Keratinocyte (primary cell): ENCODE measurements around the gene NOLC1. TPM values are rescaled to one million over a fixed set of nuclear protein-coding genes. Genes with fewer than 3 reads are reported as not detected.

ENCODE experiments used
- DNase-seq: peaks from one replicate; pipeline ENCODE4 v3.0.0-alpha.2; 2011; ENCODE audit warnings: low read depth, missing footprints, low spot score
- FAIRE-seq: peaks from 2 replicates; lab custom pipeline; 2011; peaks lifted over from hg19 to GRCh38; lab: Jason Lieb, UNC
- H2AFZ ChIP-seq: 2 replicates; pipeline ENCODE4 v1.6.0; 2012; ENCODE audit warnings: low read length, control low read depth, inconsistent platforms; ENCODE audit not compliant: control insufficient read depth
- H3K27ac ChIP-seq: 2 replicates; pipeline ENCODE4 v1.5.1; 2011; ENCODE audit warnings: low read length; ENCODE audit not compliant: control insufficient read depth, insufficient read depth
- H3K27me3 ChIP-seq: 3 replicates; pipeline ENCODE4 v1.6.0; 2011; ENCODE audit warnings: low read length; ENCODE audit not compliant: control insufficient read depth, insufficient read depth; ENCODE audit errors: extremely low read depth
- H3K36me3 ChIP-seq, 2 experiments: 2 replicates in 1 of 2; 3 replicates in 1 of 2; pipeline ENCODE4 v1.5.1; 2011; ENCODE audit warnings: low read length in 2 of 2, mild to moderate bottlenecking in 1 of 2; ENCODE audit not compliant: control insufficient read depth in 2 of 2, insufficient read depth in 2 of 2; ENCODE audit errors: extremely low read depth in 1 of 2
- H3K4me1 ChIP-seq: 3 replicates; pipeline ENCODE4 v1.5.1; 2011; ENCODE audit warnings: low read length; ENCODE audit not compliant: control insufficient read depth, insufficient read depth; ENCODE audit errors: extremely low read depth
- H3K4me2 ChIP-seq: 3 replicates; pipeline ENCODE4 v1.6.0; 2011; ENCODE audit warnings: low read depth, low read length; ENCODE audit not compliant: control insufficient read depth, insufficient read depth; ENCODE audit errors: extremely low read depth
- H3K4me3 ChIP-seq, 3 experiments: fragments of 200-600 bp in 1 of 3; sonication (generic) in 1 of 3; 2 replicates in 2 of 3; 3 replicates in 1 of 3; pipeline ENCODE4 v1.5.1; 2011 to 2016; ENCODE audit warnings: low read length in 3 of 3, mild to moderate bottlenecking in 3 of 3, control low read depth in 2 of 3, inconsistent platforms in 1 of 3, low read depth in 1 of 3, mixed read lengths in 1 of 3, mixed run types in 1 of 3, moderate library complexity in 1 of 3; ENCODE audit not compliant: control insufficient read depth in 2 of 3, insufficient read depth in 2 of 3; ENCODE audit errors: extremely low read depth in 1 of 3
- H3K79me2 ChIP-seq: 2 replicates; pipeline ENCODE4 v1.6.0; 2012; ENCODE audit warnings: low read length; ENCODE audit not compliant: control insufficient read depth, insufficient read depth
- H3K9ac ChIP-seq: 3 replicates; pipeline ENCODE4 v1.6.0; 2011; ENCODE audit warnings: low read length; ENCODE audit not compliant: control insufficient read depth, insufficient read depth; ENCODE audit errors: extremely low read depth
- H3K9me1 ChIP-seq: 3 replicates; pipeline ENCODE4 v1.6.0; 2011; ENCODE audit warnings: low read length; ENCODE audit not compliant: control insufficient read depth, insufficient read depth; ENCODE audit errors: extremely low read depth
- H3K9me3 ChIP-seq: 2 replicates; pipeline ENCODE4 v1.5.1; 2012; ENCODE audit warnings: low read depth, low read length; ENCODE audit not compliant: control insufficient read depth
- H4K20me1 ChIP-seq: 3 replicates; pipeline ENCODE4 v1.6.0; 2011; ENCODE audit warnings: low read length; ENCODE audit not compliant: control insufficient read depth, insufficient read depth; ENCODE audit errors: extremely low read depth
- CTCF ChIP-seq, 3 experiments: IDR thresholded peaks in 1 of 3; conservative IDR thresholded peaks in 1 of 3; optimal IDR thresholded peaks in 1 of 3; 2 replicates in 2 of 3; 3 replicates in 1 of 3; pipeline versions ENCODE3 to v1.5.1; 2011; ENCODE audit warnings: low read length in 3 of 3, mild to moderate bottlenecking in 3 of 3, moderate library complexity in 2 of 3, control low read depth in 1 of 3, inconsistent platforms in 1 of 3; ENCODE audit not compliant: insufficient read depth in 2 of 3; ENCODE audit errors: extremely low read depth in 1 of 3
- EZH2 ChIP-seq: IDR thresholded peaks from one replicate; pipeline ENCODE4 v1.6.1; 2012; ENCODE audit warnings: inconsistent platforms, mild to moderate bottlenecking, low read length, moderate library complexity
- dilution Hi-C: fragments of 300-500 bp; cut with MboI; formaldehyde crosslinking; loops from one replicate; pipeline ENCODE4 v1.7.0; 2020; ENCODE audit warnings: low sequenced_read_pairs; ENCODE audit not compliant: extremely low pct_ligation_motif_present
- polyA plus RNA-seq, 5 experiments: library from polyadenylated mRNA; depleted of rRNA in 3 of 5; stranded (reverse) in 3 of 5; stranded (forward) in 1 of 5; unstranded in 1 of 5; fragments of >200 nt; gene quantifications; 1 replicate in 1 of 5; 2 replicates in 3 of 5; 3 replicates in 1 of 5; pipeline versions ENCODE4 v1.2.1 to v1.2.3, GENCODE V29; 2011 to 2012; ENCODE audit warnings: missing spikeins in 2 of 5, low read depth in 1 of 5, low replicate concordance in 1 of 5

Gene NOLC1
- polyA plus RNA-seq, 1 donor (not counting 4 experiments of a cell fraction or from before 2014, with no cell fraction given): 126 TPM

GRCh38 chr10:102208311-102209035, 56.3 kb downstream of the NOLC1 start:
- DNase-seq: no peak
- Histone ChIP-seq H3K9ac (no peak overlapping the region), H3K27ac (no peak overlapping the region), H4K20me1 (no peaks in the 10 kb centered on the region), H3K4me3 (no peak overlapping the region), H2AFZ (no peak overlapping the region), H3K9me3 (peaks cover 6% of the 10 kb centered on the region), H3K9me1 (no peaks in the 10 kb centered on the region), H3K27me3 (no peaks in the 10 kb centered on the region), H3K4me2 (no peak overlapping the region), H3K4me1 (no peaks in the 10 kb centered on the region), H3K79me2 (no peaks in the 10 kb centered on the region), H3K36me3 (no peaks in the 10 kb centered on the region)
- TF ChIP-seq CTCF (optimal IDR thresholded peaks at IDR 0.05 in 1 of 3, IDR thresholded peaks at IDR 0.05 in 1 of 3, conservative IDR thresholded peaks at IDR 0.05 in 1 of 3; ENCODE audit: extremely low read depth in 1 of 3, insufficient read depth in 2 of 3, low read length in 3 of 3): no peak
- TF ChIP-seq EZH2: no peak
- dilution Hi-C loops: no loop called here
- FAIRE-seq: no peak

DNA sequence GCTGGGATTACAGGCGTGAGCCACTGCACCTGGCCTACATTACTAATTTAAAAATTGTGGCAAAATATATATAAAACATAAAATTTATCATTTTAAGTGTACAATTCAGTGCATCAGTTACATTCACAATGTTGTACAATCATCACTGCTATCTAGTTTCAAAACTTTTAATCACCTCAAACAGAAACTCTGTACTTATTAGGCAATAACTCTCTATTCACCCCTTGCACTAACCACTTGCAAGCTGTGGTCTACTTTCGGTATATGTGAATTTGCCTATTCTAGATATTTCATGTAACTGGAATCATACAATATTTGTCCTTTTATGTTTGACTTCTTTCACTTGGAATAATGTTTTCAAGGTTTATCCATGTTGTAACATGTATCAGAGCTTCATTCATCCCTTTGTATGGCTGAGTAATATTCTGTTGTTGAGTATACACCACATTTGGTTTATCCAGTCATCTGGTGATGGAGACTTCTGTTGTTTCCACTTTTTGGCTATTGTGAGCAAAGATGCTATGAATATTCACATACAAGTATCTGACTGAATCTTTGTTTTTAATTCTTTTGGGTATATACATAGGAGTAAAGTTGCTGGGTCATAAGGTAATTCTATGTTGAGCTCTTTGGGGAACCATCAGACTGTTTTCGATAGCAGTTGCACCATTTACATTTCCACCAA, 59.6 kb downstream of the NOLC1 start:
- DNase-seq (no peak), FAIRE-seq (no peak)
- Histone ChIP-seq H3K4me1 (no peaks in the 10 kb centered on the region), H3K27ac (no peak overlapping the region), H3K9me1 (no peaks in the 10 kb centered on the region), H3K36me3 (no peaks in the 10 kb centered on the region), H3K4me2 (no peak overlapping the region), H3K79me2 (no peaks in the 10 kb centered on the region), H4K20me1 (no peaks in the 10 kb centered on the region), H3K9ac (no peak overlapping the region), H3K27me3 (no peaks in the 10 kb centered on the region), H2AFZ (no peak overlapping the region), H3K9me3 (no peaks in the 10 kb centered on the region), H3K4me3 (no peak overlapping the region)
- dilution Hi-C loops: no loop called here
- TF ChIP-seq CTCF (optimal IDR thresholded peaks at IDR 0.05 in 1 of 3, IDR thresholded peaks at IDR 0.05 in 1 of 3, conservative IDR thresholded peaks at IDR 0.05 in 1 of 3; ENCODE audit: extremely low read depth in 1 of 3, insufficient read depth in 2 of 3, low read length in 3 of 3): no peak
- TF ChIP-seq EZH2: no peak

Other genes starting within 250 kb of the NOLC1 start
- 23.2 to 25.3 TPM (median 25.2 TPM) in 3 replicates for gene ARMH3, start 96.2 kb upstream of the NOLC1 start, polyA plus RNA-seq
- 8.6 to 15.7 TPM (median 13.3 TPM) in 3 replicates for gene HPS6, start 87.0 kb upstream of the NOLC1 start, polyA plus RNA-seq
- gene LDB1, start 32.0 kb upstream of the NOLC1 start, polyA plus RNA-seq: 71.7 to 166 TPM (median 97.3 TPM) in 3 replicates
- 12.9 to 31.0 TPM (median 17.9 TPM) in 3 replicates for gene PPRC1, start 19.3 kb upstream of the NOLC1 start, polyA plus RNA-seq
- 0.10 to 0.42 TPM (median 0.26 TPM) in 3 replicates for gene ELOVL3, start 73.9 kb downstream of the NOLC1 start, polyA plus RNA-seq
- gene PITX3, start 89.1 kb downstream of the NOLC1 start, polyA plus RNA-seq: not detected in 3 replicates
- gene GBF1, start 93.1 kb downstream of the NOLC1 start, polyA plus RNA-seq: 14.7 to 27.0 TPM (median 17.4 TPM) in 3 replicates
- gene NFKB2, start 243.3 kb downstream of the NOLC1 start, polyA plus RNA-seq: 14.8 to 16.8 TPM (median 15.8 TPM) in 3 replicates